Measurements from ENCODE around the gene CLEC7A. TPM values are rescaled to one million over a fixed set of nuclear protein-coding genes. Genes with fewer than 3 reads are reported as not detected.

CLEC7A gene
- total RNA-seq, 1 experiment from 2014 or later, result not detected

- Histone ChIP-seq H3K9ac (ENCODE audit: extremely low read depth, insufficient read length, low read length) (no peak overlapping the region), H4K8ac (replicated peaks; ENCODE audit: insufficient read length, low read depth, low read length) (no peak overlapping the region), H3K23me2 (ENCODE audit: insufficient read length, low read depth, low read length, poor library complexity, severe bottlenecking) (no peaks in the 10 kb centered on the region), H3K4me1 (ENCODE audit: insufficient read depth, low read length) (no peaks in the 10 kb centered on the region), H3K14ac (ENCODE audit: insufficient read depth, low read length) (no peak overlapping the region), H2BK120ac (ENCODE audit: low read depth, low read length, poor library complexity, severe bottlenecking) (no peak overlapping the region), H4K5ac (ENCODE audit: insufficient read length, low read depth, low read length) (no peak overlapping the region), H2BK15ac (ENCODE audit: low read depth, low read length) (no peak overlapping the region), H3K4me2 (ENCODE audit: insufficient read depth, insufficient read length, low read length) (no peak overlapping the region), H2BK5ac (ENCODE audit: insufficient read length, low read length) (no peak overlapping the region), H3K18ac (ENCODE audit: insufficient read length, low read depth, low read length) (no peak overlapping the region), H3K79me1 (ENCODE audit: insufficient read depth, low read depth, low read length, poor library complexity, severe bottlenecking) (no peaks in the 10 kb centered on the region), H3T11ph (ENCODE audit: low read length) (no peak overlapping the region), H4K91ac (ENCODE audit: insufficient read length, low read depth, low read length) (no peak overlapping the region), H2AFZ (ENCODE audit: low read length) (no peak overlapping the region), H2BK12ac (ENCODE audit: insufficient read length, low read depth, low read length) (no peak overlapping the region), H3K79me2 (ENCODE audit: insufficient read depth, low read length) (no peaks in the 10 kb centered on the region), H3K27ac (ENCODE audit: insufficient read length, low read depth, low read length) (no peak overlapping the region), H3K9me3 (ENCODE audit: control insufficient read depth, low read depth, low read length) (no peaks in the 10 kb centered on the region), H3K56ac (ENCODE audit: insufficient read length, low read depth, low read length) (no peak overlapping the region), H3K27me3 (ENCODE audit: insufficient read depth, low read length) (no peaks in the 10 kb centered on the region), H4K20me1 (ENCODE audit: control insufficient read depth, insufficient read depth, insufficient read length) (no peaks in the 10 kb centered on the region), H3K4ac (ENCODE audit: low read depth, low read length) (no peak overlapping the region), H2AK5ac (ENCODE audit: insufficient read length, low read length) (no peak overlapping the region), H2BK20ac (ENCODE audit: low read depth, low read length, poor library complexity, severe bottlenecking) (no peak overlapping the region), H3K23ac (ENCODE audit: insufficient read length, low read depth, low read length) (no peak overlapping the region)
- peaks cover 10 to 12% of the 10 kb centered on the region in 2 experiments for H3K4me1 Mint-ChIP-seq
- no peak overlapping the region for H3K4me3 Mint-ChIP-seq
- no peaks in the 10 kb centered on the region for H3K9me3 Mint-ChIP-seq
- H3K27me3 Mint-ChIP-seq (ENCODE audit: low read depth), result no peaks in the 10 kb centered on the region
- DNase-seq, result no peak
- no peak overlapping the region for H3K27ac Mint-ChIP-seq
- no CpG with 5 or more reads among the region's 3 CpGs for WGBS (ENCODE audit: extremely low coverage, insufficient read length, low lambda C conversion rate)
- TF ChIP-seq CTCF (conservative IDR thresholded peaks at IDR 0.05), result no peak
- H3K36me3 Mint-ChIP-seq (ENCODE audit: insufficient read depth in 1 of 3, low read depth in 3 of 3), result no peaks in the 10 kb centered on the region
These were observed 32.5 kb downstream of the CLEC7A start for GRCh38 chr12:10097521-10097920.
